Immature natural killer cell (primary cell): ENCODE results near the gene TCF7L2. TPM values are rescaled to one million over a fixed set of nuclear protein-coding genes. Genes with fewer than 3 reads are reported as not detected.

ENCODE experiments used
- DNase-seq, 3 donors: peaks; one replicate each; pipeline ENCODE4 v3.0.0; 2022; ENCODE audit warnings: mixed read lengths in 1 of 3
- H3K27ac Mint-ChIP-seq, 6 donors: one replicate each; pipeline ENCODE4 v1.8.0; 2020; ENCODE audit warnings: mixed read lengths in 6 of 6, mild to moderate bottlenecking in 5 of 6, inconsistent platforms in 4 of 6, moderate library complexity in 3 of 6
- H3K27me3 Mint-ChIP-seq, 3 donors: one replicate each; pipeline ENCODE4 v1.8.0; 2020 to 2021; ENCODE audit warnings: low read depth in 3 of 3, mild to moderate bottlenecking in 3 of 3, mixed read lengths in 3 of 3, moderate library complexity in 3 of 3, inconsistent platforms in 1 of 3
- H3K36me3 Mint-ChIP-seq, 3 donors: one replicate each; pipeline ENCODE4 v1.8.0; 2020; ENCODE audit warnings: mixed read lengths in 3 of 3, inconsistent platforms in 2 of 3, mild to moderate bottlenecking in 2 of 3
- H3K4me1 Mint-ChIP-seq, 2 donors: one replicate each; pipeline ENCODE4 v1.8.0; 2020; ENCODE audit warnings: inconsistent platforms in 2 of 2, mild to moderate bottlenecking in 2 of 2, mixed read lengths in 2 of 2, moderate library complexity in 1 of 2
- H3K4me3 Mint-ChIP-seq, 5 donors: one replicate each; pipeline ENCODE4 v1.8.0; 2020; ENCODE audit warnings: mild to moderate bottlenecking in 5 of 5, mixed read lengths in 5 of 5, inconsistent platforms in 3 of 5, moderate library complexity in 3 of 5
- H3K9me3 Mint-ChIP-seq, 6 donors: one replicate each; pipeline ENCODE4 v1.8.0; 2020; ENCODE audit warnings: mild to moderate bottlenecking in 6 of 6, mixed read lengths in 6 of 6, inconsistent platforms in 4 of 6, moderate library complexity in 3 of 6
- polyA plus RNA-seq, 3 donors: library from polyadenylated mRNA; unstranded; fragments of 300-500 nt; fragmentation: Illumina TruSeq; gene quantifications; one replicate each; pipeline ENCODE4 v1.2.3, GENCODE V29; 2021

TCF7L2 gene
- polyA plus RNA-seq, 3 donors from 2014 or later, result 0.83 to 1.8 TPM; not detected in 1

DNA sequence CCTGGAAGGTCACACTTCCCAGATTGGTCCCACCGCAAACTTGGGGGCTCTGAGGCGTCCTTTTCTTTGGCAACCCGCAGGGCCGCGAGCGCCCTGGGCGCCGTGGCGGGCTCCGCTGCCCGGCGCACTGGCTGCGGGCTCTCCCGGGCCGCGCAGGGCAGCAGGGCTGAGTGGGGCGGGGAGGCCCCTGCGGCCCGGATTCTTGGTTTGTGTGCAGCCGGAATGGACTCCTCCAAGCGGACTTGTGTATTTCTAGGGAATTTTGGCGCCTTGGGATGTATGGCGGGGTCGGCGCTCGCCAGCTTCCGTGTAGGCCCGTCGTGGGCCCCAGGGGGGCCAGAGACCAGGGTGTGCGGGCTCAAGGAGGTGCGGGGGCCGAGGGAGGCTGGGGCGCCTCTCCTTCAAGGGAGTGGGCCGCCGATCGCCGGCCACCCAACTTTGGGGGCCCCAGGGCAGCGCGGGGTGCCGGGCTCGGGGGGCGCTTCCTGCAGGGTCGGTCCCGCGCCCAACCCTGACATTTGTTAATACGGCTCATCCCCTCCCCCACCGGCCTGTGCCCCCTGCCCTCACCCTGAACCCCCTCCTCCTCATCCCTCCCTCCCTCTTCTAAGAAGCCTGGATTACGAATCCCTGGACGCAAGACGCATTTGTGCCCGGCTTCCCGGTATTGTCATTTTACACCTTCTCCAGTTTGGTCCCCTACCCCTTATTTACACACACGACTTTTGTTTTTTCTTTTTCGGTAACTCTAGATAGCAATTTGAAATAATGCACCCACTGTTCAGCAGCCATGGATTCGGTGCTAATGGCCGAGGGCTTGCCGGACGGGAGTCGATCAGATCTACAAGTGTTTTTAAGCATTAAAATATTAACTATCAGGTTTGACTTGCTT is 2.5 kb downstream of the TCF7L2 start:
- H3K36me3 Mint-ChIP-seq, result peaks cover 0 to 4% (median 0%) of the 10 kb centered on the region in 3 donors
- peaks cover 26 to 55% of the 10 kb centered on the region in 2 donors for H3K4me1 Mint-ChIP-seq
- H3K9me3 Mint-ChIP-seq, result peaks cover 0 to 1% (median 0%) of the 10 kb centered on the region in 6 donors
- peaks cover 19 to 21% (median 21%) of the 10 kb centered on the region in 3 donors for H3K27me3 Mint-ChIP-seq
- H3K4me3 Mint-ChIP-seq, result peak overlapping the region; percentile 96 to 97 (median 97)
- peak overlapping the region in 3 of 6 donors; percentile 78 to 94 (median 85) for H3K27ac Mint-ChIP-seq
- peak in 1 of 3 donors; percentile 19 for DNase-seq

DNA sequence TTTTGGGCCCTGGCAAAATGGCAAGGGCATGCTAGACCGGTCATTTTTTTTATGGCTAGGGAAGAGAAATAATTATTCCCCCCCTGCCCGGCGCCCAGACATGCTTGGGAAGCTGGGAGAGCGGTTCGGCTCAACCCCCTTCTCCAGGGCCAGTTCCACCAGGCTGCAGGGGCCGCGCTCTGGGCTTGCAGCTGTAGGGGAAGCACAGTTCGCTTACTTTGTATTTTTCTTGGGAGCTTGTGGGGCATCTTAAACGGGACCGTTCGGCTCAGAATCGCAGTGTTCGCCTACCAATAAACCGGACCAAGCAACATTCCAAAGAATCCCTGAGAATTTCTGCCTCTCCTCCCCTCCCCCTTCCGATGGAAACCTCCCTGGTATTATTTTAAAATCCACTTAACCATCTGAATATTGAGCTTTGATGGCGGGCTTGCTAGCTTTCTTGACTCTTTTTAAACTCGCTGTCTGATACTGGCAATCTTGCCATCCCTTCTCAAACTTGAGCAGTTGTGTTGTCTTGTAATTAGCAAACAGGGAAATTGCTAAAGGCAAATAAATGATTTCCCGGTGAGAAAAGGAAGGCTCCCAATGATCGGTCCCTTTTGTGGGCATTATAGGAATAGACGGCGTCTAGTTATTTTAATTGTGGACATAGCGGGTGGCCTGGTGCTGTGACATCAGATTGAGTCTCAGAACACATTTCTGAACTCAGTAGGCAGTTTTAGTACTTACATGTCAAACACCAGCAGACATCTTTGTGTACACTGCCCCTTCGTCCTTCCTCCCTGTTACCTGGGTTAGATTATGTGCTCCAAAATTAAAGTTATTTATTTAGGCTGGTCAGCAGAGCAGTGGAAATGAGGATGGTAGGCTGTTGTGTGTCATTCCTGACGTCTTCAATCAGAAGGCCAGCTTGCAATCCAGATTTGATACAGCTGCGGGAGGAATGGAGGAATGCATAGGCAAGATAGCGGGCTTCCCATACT is 3.4 kb downstream of the TCF7L2 start:
- Mint-ChIP-seq H3K4me1 (peaks cover 26 to 55% of the 10 kb centered on the region in 2 donors), H3K4me3 (peak overlapping the region; percentile 81 to 95 (median 86)), H3K27me3 (peaks cover 21% of the 10 kb centered on the region in 3 donors), H3K27ac (peak overlapping the region in 2 of 6 donors; percentile 65 to 87), H3K9me3 (peaks cover 0 to 1% (median 0%) of the 10 kb centered on the region in 6 donors), H3K36me3 (peaks cover 0 to 4% (median 0%) of the 10 kb centered on the region in 3 donors)
- no peak for DNase-seq

DNA sequence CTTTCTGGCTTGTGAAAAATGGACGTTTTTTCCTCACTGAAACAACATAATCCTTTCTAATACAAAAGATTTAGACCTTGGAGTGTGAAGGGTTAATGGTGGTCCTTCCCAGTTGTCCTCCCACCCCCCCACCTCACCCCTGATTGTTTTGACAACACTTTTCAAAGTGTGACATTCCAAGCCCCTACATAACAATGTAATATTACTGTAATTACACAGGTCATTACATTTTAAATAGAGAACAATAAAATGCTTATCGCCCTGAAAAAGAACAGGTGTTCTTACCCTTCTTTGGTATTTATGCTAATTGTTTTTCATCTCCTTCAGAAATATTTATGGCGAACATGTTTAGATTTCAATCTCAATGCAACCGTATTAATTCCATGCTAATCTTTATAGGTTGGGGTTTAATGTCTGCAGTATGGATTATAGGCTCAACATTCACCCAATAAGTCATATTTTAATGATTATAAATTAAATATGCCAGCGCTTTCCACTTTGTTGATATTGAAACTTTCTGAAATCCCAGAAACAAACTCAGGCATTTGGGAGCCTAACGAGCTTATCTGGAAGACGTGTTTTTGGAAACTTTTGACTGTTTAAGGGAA is 5.0 kb downstream of the TCF7L2 start:
- Mint-ChIP-seq H3K27ac (peak overlapping the region in 2 of 6 donors; percentile 18 to 42), H3K36me3 (peaks cover 0 to 4% (median 0%) of the 10 kb centered on the region in 3 donors), H3K4me3 (peak overlapping the region in 4 of 5 donors; percentile 38 to 54 (median 43)), H3K9me3 (no peaks in the 10 kb centered on the region), H3K4me1 (peaks cover 17 to 42% of the 10 kb centered on the region in 2 donors), H3K27me3 (peaks cover 18 to 22% (median 19%) of the 10 kb centered on the region in 3 donors)
- no peak for DNase-seq

DNA sequence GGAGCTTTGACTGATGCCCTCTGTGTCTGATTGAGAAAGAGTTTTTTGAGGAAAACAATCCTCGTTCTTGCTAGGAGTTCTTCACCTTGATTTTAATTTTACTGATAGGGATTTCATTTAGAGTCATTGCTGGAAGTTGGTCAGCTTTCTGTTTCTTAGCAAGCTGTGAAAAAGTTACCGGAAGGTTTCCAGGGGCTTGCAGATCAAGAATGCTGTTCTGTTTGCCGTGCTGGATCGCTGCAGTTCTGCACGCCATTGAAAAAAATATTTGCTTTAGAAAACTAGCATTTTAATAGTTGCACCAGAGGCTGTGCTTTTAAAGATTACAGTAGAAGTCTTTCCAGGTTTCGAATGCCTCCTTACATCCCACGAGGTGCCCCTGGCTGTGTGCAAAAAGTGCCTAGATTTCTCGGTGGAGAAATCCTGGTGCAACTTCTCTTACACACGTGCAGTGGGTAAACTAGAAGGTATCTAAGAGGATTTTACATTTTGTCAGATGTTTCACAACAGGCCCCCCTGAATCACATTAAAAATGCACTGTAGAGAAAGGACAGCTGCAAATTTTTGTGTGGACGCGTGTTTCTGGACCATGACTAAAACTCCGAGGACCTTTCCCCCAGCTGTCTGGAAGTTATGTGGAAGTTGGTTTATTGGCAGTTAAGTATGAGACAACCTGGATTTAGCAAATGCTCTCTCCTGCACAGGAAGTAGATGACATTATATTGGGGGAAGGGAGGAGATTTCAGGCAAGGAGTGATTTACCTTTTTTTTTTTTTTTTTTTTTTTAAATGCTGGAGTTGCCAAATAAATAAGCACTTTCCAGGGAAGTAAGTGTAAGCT is 5.8 kb downstream of the TCF7L2 start:
- DNase-seq, result no peak
- Mint-ChIP-seq H3K27ac (peak overlapping the region in 2 of 6 donors; percentile 18 to 42), H3K36me3 (peaks cover 0 to 4% (median 0%) of the 10 kb centered on the region in 3 donors), H3K9me3 (peaks cover 0 to 2% (median 0%) of the 10 kb centered on the region in 6 donors), H3K4me3 (peak overlapping the region in 4 of 5 donors; percentile 38 to 54 (median 43)), H3K27me3 (peaks cover 13 to 20% (median 14%) of the 10 kb centered on the region in 3 donors), H3K4me1 (peaks cover 17 to 34% of the 10 kb centered on the region in 2 donors)

DNA sequence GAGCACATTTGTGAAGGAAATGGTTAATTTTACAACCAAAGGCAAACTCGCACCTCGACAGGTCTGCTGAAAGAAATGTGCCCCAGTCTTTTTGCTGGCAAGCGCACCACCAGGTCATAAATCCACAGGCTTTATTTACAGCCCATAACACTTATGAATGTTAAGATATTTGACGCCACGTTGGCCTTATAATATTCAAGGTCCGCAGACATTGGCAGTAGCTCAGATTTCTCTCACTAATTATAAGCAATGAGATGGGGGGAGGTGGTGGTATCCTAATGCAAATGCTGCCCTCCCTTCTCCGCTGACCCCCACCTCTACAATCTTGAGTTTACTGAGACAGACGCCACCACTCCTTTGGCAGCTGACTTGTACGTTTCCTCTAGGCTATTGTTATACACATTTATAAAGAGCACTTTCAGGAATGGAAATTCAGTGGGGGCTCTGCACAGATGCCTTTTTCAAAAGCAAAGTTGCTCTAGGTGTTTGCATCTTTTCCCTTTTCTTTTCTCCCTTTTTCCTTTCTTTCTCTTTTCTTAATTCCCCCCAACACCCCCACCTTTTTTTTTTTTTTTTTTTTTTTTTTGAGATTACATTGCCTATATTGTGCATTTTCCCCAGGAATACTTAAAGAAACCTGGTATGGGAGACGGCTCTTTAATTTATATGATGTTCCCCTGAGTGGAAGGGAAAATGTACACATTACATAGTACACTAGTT is 6.7 kb downstream of the TCF7L2 start:
- Mint-ChIP-seq H3K36me3 (peaks cover 0 to 4% (median 0%) of the 10 kb centered on the region in 3 donors), H3K4me1 (peaks cover 21 to 37% of the 10 kb centered on the region in 2 donors), H3K27me3 (peaks cover 10 to 15% (median 12%) of the 10 kb centered on the region in 3 donors), H3K9me3 (peaks cover 0 to 2% (median 0%) of the 10 kb centered on the region in 6 donors), H3K4me3 (no peak overlapping the region), H3K27ac (no peak overlapping the region)
- DNase-seq, result no peak

DNA sequence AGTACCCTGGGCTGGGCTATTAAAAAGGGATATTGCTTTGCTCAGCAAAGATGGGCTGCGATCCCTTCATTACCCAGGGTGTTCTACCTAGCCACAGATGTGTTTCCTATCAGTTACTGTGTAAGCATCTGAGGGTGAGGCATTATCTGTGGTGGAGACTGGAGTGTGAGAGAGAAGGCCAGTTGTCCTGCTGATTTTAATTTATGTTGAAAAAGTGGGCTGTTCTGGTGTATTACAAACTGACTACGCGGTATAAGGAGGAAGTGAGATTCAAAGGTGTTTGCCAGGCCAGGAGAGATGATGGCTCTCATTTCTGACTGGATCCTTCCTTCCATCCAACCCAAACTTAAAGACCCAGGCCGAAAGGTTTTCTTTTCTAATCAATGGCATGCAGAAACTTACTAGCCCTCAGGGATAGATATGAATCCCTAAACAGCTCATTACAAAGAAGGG is 7.6 kb downstream of the TCF7L2 start:
- Mint-ChIP-seq H3K27me3 (peaks cover 8 to 12% (median 8%) of the 10 kb centered on the region in 3 donors), H3K9me3 (peaks cover 0 to 2% (median 0%) of the 10 kb centered on the region in 6 donors), H3K4me3 (no peak overlapping the region), H3K4me1 (peaks cover 20 to 36% of the 10 kb centered on the region in 2 donors), H3K27ac (no peak overlapping the region), H3K36me3 (peaks cover 0 to 4% (median 0%) of the 10 kb centered on the region in 3 donors)
- no peak for DNase-seq

DNA sequence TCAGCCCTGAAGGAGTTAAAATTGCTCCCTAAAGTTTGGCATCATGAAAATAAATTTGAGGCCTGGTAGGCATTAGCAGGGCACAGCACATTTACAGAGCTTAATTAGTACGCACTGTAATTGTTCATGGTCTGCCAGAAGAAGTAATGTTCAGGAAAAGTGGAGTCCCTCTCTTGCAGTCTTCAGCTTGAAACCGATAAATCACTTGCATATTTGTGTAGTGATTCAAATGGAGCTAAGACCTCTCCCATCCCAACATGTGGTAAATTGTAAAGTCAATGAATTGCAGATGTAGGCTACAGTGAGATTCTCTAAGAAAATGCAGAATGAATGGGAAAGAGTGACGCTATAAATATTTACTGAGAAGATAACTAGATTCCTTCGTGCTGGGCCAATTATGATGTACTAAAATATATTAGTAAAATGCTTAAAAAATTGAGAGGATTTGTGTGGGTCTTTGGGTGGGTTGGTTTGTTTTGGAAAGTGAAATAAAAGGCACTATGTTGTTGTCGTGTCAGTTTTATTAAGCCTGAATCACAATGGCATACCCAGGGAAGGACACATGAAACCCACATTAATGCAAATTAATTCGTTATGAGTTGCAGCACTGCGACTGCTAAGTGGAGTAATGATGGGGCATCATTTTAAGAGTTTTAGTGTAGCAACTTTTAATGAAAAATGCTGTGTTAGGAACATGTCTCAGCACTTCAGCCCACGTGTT is 8.4 kb downstream of the TCF7L2 start:
- H3K4me3 Mint-ChIP-seq, result no peak overlapping the region
- H3K36me3 Mint-ChIP-seq, result no peaks in the 10 kb centered on the region
- H3K9me3 Mint-ChIP-seq, result peaks cover 0 to 2% (median 0%) of the 10 kb centered on the region in 6 donors
- DNase-seq, result no peak
- H3K27ac Mint-ChIP-seq, result no peak overlapping the region
- peaks cover 18 to 28% of the 10 kb centered on the region in 2 donors for H3K4me1 Mint-ChIP-seq
- peaks cover 4 to 10% (median 6%) of the 10 kb centered on the region in 3 donors for H3K27me3 Mint-ChIP-seq

DNA sequence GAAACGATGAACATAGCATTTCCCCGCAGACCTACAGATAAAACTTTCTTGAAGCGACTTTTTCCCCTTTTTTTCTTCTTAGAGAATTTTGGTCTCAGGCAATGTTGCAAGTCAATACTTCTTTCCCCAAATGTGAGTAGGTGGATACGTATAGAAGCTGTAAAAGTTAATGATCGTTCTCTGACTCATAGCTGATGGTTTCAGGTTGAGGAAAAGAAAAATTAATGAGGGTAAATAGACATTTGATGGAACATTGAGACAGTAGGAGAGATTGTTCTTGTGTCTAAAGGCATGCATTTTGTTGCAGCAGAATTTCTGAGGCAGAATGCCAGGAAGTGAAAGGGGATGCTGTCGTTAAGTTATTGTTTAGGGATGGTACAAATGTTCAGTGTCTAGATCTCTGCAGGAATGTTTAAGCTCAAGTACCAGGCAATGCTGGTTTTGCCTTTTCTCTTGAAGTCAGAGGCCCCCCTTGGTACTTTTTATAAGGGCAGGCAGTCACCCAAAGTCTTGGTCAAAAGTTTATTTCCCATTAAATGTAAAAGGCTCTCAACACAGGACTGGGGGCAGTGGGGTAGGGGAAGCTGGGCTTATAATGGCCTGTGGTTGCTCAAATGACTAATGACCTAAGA is 9.3 kb downstream of the TCF7L2 start:
- no peak for DNase-seq
- Mint-ChIP-seq H3K27me3 (peaks cover 3 to 12% (median 3%) of the 10 kb centered on the region in 3 donors), H3K27ac (no peak overlapping the region), H3K4me3 (no peak overlapping the region), H3K36me3 (no peaks in the 10 kb centered on the region), H3K9me3 (peaks cover 0 to 2% (median 0%) of the 10 kb centered on the region in 6 donors), H3K4me1 (peaks cover 18 to 23% of the 10 kb centered on the region in 2 donors)

DNA sequence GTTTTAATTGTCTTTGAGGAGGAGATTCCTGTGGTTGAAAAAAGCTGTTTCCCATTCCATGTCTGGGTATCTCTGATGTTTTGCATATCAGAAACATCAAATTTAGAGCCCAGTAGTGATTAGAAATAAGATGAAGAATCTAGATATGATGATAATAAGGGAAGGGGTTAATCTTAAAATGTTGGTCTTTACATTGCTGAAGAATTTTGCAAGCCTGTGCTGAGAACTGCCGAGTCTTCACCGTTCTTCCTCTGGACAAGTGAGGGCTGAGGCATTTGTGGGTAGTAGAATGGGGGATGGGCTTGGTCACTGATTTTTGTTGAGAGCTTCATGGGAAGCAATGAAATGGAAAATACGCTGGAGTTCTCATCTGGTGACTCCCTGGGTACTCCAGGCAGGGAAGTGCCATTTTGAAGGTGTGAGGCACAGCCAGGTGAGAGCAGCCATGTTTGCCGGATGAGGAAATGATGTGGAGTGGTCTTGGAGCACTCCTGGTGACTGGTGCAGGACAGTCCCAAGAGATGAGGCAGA is 10.2 kb downstream of the TCF7L2 start:
- H3K27me3 Mint-ChIP-seq, result peaks cover 3 to 10% (median 3%) of the 10 kb centered on the region in 3 donors

DNA sequence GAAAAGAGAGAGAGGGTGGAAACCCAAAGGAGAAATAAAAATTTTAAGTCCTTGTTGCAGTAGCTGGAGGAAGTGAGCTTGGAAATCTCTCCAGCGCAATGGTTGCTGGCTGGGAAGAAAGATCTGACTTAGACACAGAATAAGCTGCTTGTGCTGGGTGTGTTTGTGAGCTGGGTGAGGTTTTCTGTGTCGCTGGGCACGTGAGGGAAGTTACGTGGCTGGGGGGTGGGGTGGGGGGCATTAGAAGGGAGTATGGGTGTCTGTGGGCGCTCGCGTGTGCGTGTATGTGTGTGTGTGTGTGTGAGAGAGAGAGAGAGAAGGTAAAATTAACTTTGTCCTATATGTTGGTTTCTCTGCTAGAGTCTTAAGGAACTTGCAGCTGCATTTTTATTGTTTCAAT is 11.6 kb downstream of the TCF7L2 start:
- peaks cover 10 to 11% of the 10 kb centered on the region in 2 donors for H3K4me1 Mint-ChIP-seq
- no peak overlapping the region for H3K4me3 Mint-ChIP-seq
- H3K9me3 Mint-ChIP-seq, result peaks cover 0 to 2% (median 0%) of the 10 kb centered on the region in 6 donors
- H3K27me3 Mint-ChIP-seq, result peaks cover 3 to 4% (median 3%) of the 10 kb centered on the region in 3 donors
- no peak for DNase-seq
- H3K36me3 Mint-ChIP-seq, result peaks cover 0 to 4% (median 0%) of the 10 kb centered on the region in 3 donors
- H3K27ac Mint-ChIP-seq, result no peak overlapping the region

More for the DNA sequence above, 10.2 kb downstream of the TCF7L2 start:
- Mint-ChIP-seq H3K4me1 (peaks cover 18 to 22% of the 10 kb centered on the region in 2 donors), H3K36me3 (peaks cover 0 to under 1% (median 0%) of the 10 kb centered on the region in 3 donors), H3K9me3 (peaks cover 0 to 2% (median 0%) of the 10 kb centered on the region in 6 donors), H3K4me3 (no peak overlapping the region), H3K27ac (no peak overlapping the region)
- DNase-seq, result no peak
